ENCODE results near the gene CSTPP1. TPM values are rescaled to one million over a fixed set of nuclear protein-coding genes. Genes with fewer than 3 reads are reported as not detected.
A peak's percentile ranks its signal among the peaks of the same experiment; 100 is the strongest.

The CSTPP1 gene
- total RNA-seq, 1 donor from 2014 or later, result 66.1 TPM

DNA sequence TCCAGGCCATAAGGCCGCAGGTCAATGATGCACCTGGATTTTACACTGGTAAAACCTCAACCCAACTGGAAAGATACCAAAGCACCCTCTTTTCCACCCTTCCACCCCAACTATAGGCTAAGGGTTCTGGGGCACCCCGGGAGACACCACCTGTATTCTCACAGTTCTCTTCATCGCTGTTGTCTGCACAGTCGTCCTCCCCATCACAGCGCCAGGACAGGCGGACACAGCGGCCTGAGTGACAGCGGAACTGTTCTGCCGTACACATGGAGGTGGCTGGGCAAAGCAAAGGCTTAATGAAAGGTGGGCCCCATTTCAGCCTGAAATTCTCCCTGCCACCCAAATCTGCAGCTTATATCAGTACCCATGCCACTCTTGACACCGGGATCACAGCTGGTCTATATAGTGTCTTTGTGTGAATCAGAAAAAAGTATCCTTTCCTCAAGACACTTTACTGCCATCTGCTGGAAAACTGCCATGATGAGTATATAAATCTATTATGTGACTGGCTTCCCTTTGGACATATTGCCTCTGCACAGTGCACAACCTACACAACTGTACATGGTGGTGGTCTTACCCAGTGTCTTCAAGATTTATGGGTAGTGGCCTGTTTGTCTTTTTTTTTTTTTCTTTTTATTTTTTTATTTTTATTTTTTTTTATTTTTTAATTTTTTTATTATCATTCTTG lies 39.7 kb upstream of the CSTPP1 start:
- DNase-seq (ENCODE audit: low spot score, unreplicated experiment), result no peak
- Mint-ChIP-seq H3K27ac (no peak overlapping the region), H3K27me3 (no peaks in the 10 kb centered on the region), H3K9me3 (ENCODE audit: low read depth) (no peaks in the 10 kb centered on the region), H3K4me1 (ENCODE audit: low read depth) (no peaks in the 10 kb centered on the region), H3K4me3 (ENCODE audit: low read depth) (no peak overlapping the region), H3K36me3 (ENCODE audit: insufficient read depth) (peaks cover 4% of the 10 kb centered on the region)
- TF ChIP-seq, protein P1, sequence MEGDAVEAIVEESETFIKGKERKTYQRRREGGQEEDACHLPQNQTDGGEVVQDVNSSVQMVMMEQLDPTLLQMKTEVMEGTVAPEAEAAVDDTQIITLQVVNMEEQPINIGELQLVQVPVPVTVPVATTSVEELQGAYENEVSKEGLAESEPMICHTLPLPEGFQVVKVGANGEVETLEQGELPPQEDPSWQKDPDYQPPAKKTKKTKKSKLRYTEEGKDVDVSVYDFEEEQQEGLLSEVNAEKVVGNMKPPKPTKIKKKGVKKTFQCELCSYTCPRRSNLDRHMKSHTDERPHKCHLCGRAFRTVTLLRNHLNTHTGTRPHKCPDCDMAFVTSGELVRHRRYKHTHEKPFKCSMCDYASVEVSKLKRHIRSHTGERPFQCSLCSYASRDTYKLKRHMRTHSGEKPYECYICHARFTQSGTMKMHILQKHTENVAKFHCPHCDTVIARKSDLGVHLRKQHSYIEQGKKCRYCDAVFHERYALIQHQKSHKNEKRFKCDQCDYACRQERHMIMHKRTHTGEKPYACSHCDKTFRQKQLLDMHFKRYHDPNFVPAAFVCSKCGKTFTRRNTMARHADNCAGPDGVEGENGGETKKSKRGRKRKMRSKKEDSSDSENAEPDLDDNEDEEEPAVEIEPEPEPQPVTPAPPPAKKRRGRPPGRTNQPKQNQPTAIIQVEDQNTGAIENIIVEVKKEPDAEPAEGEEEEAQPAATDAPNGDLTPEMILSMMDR (IDR thresholded peaks at IDR 0.05; ENCODE audit: unreplicated experiment), result peak; percentile 45

DNA sequence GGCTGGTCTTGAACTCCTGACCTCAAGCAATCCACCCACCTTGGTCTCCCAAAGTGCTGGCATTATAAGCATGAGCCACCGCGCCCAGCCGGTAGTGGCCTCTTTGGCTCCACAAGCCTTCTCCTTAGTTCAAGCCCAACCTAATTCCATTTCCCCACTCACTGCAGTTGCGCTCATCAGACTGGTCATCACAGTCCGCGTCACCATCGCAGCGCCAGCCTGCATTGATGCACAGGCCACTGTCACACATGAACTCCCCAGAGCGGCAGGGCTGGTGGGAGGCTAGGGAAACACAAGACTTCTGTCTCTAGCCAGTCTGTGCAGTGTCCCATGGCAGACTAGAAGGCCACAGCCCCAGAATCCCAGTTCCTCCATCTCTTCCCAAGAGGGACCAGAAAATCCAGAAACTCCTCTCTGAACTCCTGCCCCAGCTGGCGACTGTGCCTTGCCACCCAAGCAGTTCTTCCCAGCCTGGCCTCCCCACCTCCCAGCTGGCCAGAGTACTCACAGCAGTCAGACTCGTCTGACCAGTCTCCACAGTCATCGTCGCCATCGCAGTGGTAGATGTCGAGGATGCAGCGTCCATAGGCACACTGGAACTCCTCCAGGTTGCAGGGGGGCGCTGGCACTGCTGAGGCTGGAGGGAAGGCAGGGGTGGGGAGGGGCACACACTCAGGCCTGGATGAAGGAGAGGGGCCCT lies 38.0 kb upstream of the CSTPP1 start:
- no peaks in the 10 kb centered on the region for H3K9me3 Mint-ChIP-seq (ENCODE audit: low read depth)
- no peaks in the 10 kb centered on the region for H3K27me3 Mint-ChIP-seq
- H3K27ac Mint-ChIP-seq, result no peak overlapping the region
- no peak for DNase-seq (ENCODE audit: low spot score, unreplicated experiment)
- H3K4me3 Mint-ChIP-seq (ENCODE audit: low read depth), result no peak overlapping the region
- H3K4me1 Mint-ChIP-seq (ENCODE audit: low read depth), result no peaks in the 10 kb centered on the region
- TF ChIP-seq, protein P1 (IDR thresholded peaks at IDR 0.05; ENCODE audit: unreplicated experiment), result no peak
- peaks cover 4% of the 10 kb centered on the region for H3K36me3 Mint-ChIP-seq (ENCODE audit: insufficient read depth)

DNA sequence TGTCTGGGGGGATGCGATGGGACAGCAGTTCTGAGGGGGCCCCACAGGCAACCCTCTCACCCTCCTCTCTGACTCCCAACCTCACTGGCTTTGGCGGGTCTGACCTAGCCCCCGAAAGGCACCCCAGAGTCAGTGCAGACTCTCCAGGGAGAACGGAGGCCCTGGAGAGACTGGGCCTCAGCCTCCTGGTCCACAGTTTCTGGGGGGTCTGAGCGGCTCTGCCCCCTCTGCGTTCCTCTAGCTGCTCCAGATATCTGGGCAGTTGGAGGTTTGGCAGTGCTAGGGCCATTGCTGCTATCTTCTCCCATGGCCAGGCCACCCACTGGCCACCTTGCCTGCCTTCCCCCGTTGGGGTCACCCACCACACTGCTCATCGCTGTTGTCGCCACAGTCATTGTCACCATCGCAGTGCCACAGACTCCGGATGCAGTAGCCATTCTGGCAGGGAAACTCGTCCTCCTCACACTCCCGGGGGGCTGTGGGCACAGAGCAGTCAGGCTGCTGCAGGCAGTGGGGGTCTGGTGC lies 37.0 kb upstream of the CSTPP1 start:
- H3K27ac Mint-ChIP-seq, result no peak overlapping the region
- peaks cover 4% of the 10 kb centered on the region for H3K36me3 Mint-ChIP-seq (ENCODE audit: insufficient read depth)
- H3K27me3 Mint-ChIP-seq, result no peaks in the 10 kb centered on the region
- no peak for DNase-seq (ENCODE audit: low spot score, unreplicated experiment)
- no peak overlapping the region for H3K4me3 Mint-ChIP-seq (ENCODE audit: low read depth)
- H3K4me1 Mint-ChIP-seq (ENCODE audit: low read depth), result no peaks in the 10 kb centered on the region
- no peaks in the 10 kb centered on the region for H3K9me3 Mint-ChIP-seq (ENCODE audit: low read depth)
- TF ChIP-seq, protein P1 (IDR thresholded peaks at IDR 0.05; ENCODE audit: unreplicated experiment), result no peak

DNA sequence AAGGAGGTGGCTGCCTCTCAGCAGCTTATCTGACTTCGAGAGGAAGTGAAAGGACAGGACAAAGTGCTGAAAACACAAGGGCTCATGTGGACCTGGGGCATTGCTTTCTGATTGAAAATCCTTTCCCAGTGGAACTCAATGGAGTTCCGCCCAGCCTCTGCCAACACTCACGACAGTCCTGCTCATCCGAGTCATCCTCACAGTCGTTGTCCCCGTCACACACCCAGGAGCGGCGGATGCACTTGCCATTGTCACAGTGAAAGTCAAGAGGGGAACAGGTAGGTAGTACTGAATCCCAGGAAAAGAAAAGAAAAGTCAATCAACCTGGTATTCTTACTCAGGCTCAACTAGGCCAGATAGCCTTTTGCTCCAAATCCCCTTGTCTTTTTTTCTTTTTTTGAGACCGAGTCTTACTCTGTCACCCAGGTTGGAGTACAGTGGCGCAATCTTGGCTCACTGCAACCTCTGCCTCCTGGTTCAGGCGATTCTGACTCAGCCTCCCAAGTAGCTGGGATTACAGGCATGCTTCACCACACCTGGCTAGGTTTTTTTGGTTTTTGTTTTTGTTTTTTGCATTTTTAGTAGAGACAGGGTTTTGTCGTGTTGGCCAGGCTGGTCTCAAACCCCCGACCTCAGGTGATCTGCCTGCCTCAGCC lies 36.3 kb upstream of the CSTPP1 start:
- H3K27me3 Mint-ChIP-seq, result no peaks in the 10 kb centered on the region
- H3K27ac Mint-ChIP-seq, result peak overlapping the region; percentile 62
- H3K4me1 Mint-ChIP-seq (ENCODE audit: low read depth), result no peaks in the 10 kb centered on the region
- H3K4me3 Mint-ChIP-seq (ENCODE audit: low read depth), result no peak overlapping the region
- TF ChIP-seq, protein P1 (IDR thresholded peaks at IDR 0.05; ENCODE audit: unreplicated experiment), result no peak
- peaks cover 4% of the 10 kb centered on the region for H3K36me3 Mint-ChIP-seq (ENCODE audit: insufficient read depth)
- no peak for DNase-seq (ENCODE audit: low spot score, unreplicated experiment)
- no peaks in the 10 kb centered on the region for H3K9me3 Mint-ChIP-seq (ENCODE audit: low read depth)

DNA sequence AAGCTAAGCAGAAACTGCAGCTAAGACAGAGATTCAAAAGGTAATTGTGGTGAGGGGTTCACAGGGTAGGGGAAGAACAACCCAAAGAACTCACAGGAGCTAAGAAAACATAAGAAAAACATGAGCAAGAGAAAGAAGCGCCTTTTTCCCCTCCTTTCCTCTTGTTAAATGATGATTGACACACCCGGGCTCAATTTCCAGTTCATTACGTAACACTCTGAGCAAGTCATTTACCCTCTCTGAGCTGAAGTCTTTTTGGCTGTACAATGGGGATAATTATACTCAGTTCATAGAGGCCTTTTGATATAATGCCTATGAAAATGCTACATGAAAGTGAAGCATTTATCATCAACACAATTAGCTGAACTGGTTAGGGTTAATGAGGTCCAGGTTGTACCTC lies 35.4 kb upstream of the CSTPP1 start:
- H3K4me3 Mint-ChIP-seq (ENCODE audit: low read depth), result no peak overlapping the region
- H3K36me3 Mint-ChIP-seq (ENCODE audit: insufficient read depth), result peaks cover 4% of the 10 kb centered on the region
- no peak for DNase-seq (ENCODE audit: low spot score, unreplicated experiment)
- H3K9me3 Mint-ChIP-seq (ENCODE audit: low read depth), result no peaks in the 10 kb centered on the region
- no peak overlapping the region for H3K27ac Mint-ChIP-seq
- no peaks in the 10 kb centered on the region for H3K4me1 Mint-ChIP-seq (ENCODE audit: low read depth)
- TF ChIP-seq, protein P1 (IDR thresholded peaks at IDR 0.05; ENCODE audit: unreplicated experiment), result no peak
- no peaks in the 10 kb centered on the region for H3K27me3 Mint-ChIP-seq

Data from progenitor cell of endocrine pancreas (in vitro differentiated cells).